Stomach (tissue), 9 donors: ENCODE measurements around the gene CLTC. TPM values are rescaled to one million over a fixed set of nuclear protein-coding genes. Genes with fewer than 3 reads are reported as not detected.

ENCODE experiments used
- DNase-seq, 2 donors: peaks; one replicate each; pipeline versions ENCODE4 v3.0.0 to v3.0.0-alpha.2; 2013 to 2019
- H3K27ac ChIP-seq, 5 donors: fragments of 200-600 bp in 4 of 5; sonication (generic) in 4 of 5; one replicate each; pipeline ENCODE4 v1.5.1; 2013 to 2019; ENCODE audit warnings: mild to moderate bottlenecking in 1 of 5, moderate library complexity in 1 of 5
- H3K27me3 ChIP-seq, 3 donors: fragments of 200-600 bp; sonication (generic); one replicate each; pipeline ENCODE4 v1.5.1; 2017 to 2019; ENCODE audit warnings: mixed run types in 1 of 3
- H3K36me3 ChIP-seq, 4 donors: fragments of 200-600 bp; sonication (generic); 1 replicate in 3 of 4; 2 replicates in 1 of 4; pipeline ENCODE4 v1.5.1; 2016 to 2019
- H3K4me1 ChIP-seq, 4 donors: fragments of 200-600 bp; sonication (generic); one replicate each; pipeline ENCODE4 v1.5.1; 2016 to 2019
- H3K4me3 ChIP-seq, 4 donors: fragments of 200-600 bp; sonication (generic) in 3 of 4; one replicate each; pipeline ENCODE4 v1.5.1; 2016 to 2019; ENCODE audit warnings: mild to moderate bottlenecking in 1 of 4
- H3K9me3 ChIP-seq, 4 donors: fragments of 200-600 bp; sonication (generic); one replicate each; pipeline ENCODE4 v1.5.1; 2016 to 2019
- EP300 ChIP-seq: sonication (generic); formaldehyde crosslinking; IDR thresholded peaks from one replicate; pipeline ENCODE4 v1.6.1; 2017; ENCODE audit warnings: antibody characterized with exemption
- POLR2A ChIP-seq, 4 donors: fragments of 450-650 bp; IDR thresholded peaks; one replicate each; pipeline ENCODE4 v1.6.1; 2016; ENCODE audit warnings: antibody characterized with exemption in 4 of 4, control low read depth in 2 of 4, mild to moderate bottlenecking in 1 of 4, moderate library complexity in 1 of 4
- POLR2AphosphoS5 ChIP-seq, 3 donors: sonication (generic); formaldehyde crosslinking; IDR thresholded peaks; one replicate each; pipeline ENCODE4 v1.6.1; 2016; ENCODE audit warnings: antibody characterized with exemption in 3 of 3
- WGBS, 5 donors: extraction: QIAGEN DNeasy Blood & Tissue Kit in 3 of 5; methylation state at CpG; one replicate each; pipeline versions ENCODE4 v1.1.5 to v1.1.7; 2013 to 2018; 5-methylcytosine and 5-hydroxymethylcytosine counted together
- intact Hi-C: fragments of 100-400 bp; cut with DNase I; formaldehyde crosslinking; loops from one replicate; pipeline ENCODE4 v1.15.1; 2023; ENCODE audit warnings: low total_unique reads
- polyA plus RNA-seq, 3 donors: library from polyadenylated mRNA; stranded (reverse); fragments of 200-250 nt; gene quantifications; one replicate each; pipeline ENCODE4 v1.2.3, GENCODE V29; 2013
- total RNA-seq, 5 donors: library from RNA; depleted of rRNA; stranded (reverse); fragments of >200 nt; gene quantifications; one replicate each; pipeline versions ENCODE4 v1.1.0 to v1.2.3, GENCODE V29; 2014 to 2016
- TF ChIP-seq, protein P1 (sequence below), 7 experiments: fragments of 450-650 bp in 4 of 7; fragments of 200-600 bp in 3 of 7; sonication (generic) in 3 of 7; IDR thresholded peaks; one replicate each; pipeline ENCODE4 v1.5.1; 2016 to 2019; ENCODE audit warnings: antibody characterized with exemption in 7 of 7, control low read depth in 2 of 7, mild to moderate bottlenecking in 1 of 7
- donor health status: healthy with polysubstance abuse.
- donor health status: Bipolar disorder and iron deficiency.
- donor health status: healthy.

The CLTC gene
- total and polyA plus RNA-seq, 8 donors: 38.5 to 363 (median 135) TPM

GRCh38 chr17:59671386-59671785 lies 51.7 kb downstream of the CLTC start:
- Histone ChIP-seq H3K4me3 (no peak overlapping the region), H3K9me3 (no peaks in the 10 kb centered on the region), H3K27me3 (no peaks in the 10 kb centered on the region), H3K4me1 (peaks cover 0 to 43% (median 22%) of the 10 kb centered on the region in 4 donors), H3K27ac (peak overlapping the region in 2 of 5 donors; percentile 18 to 24), H3K36me3 (peaks cover 36 to 94% (median 93%) of the 10 kb centered on the region in 4 donors)
- DNase-seq: no peak
- intact Hi-C loops: no loop called here
- TF ChIP-seq POLR2AphosphoS5 (IDR thresholded peaks at IDR 0.05): no peak
- TF ChIP-seq EP300: no peak
- no peak for TF ChIP-seq POLR2A (IDR thresholded peaks at IDR 0.05)
- TF ChIP-seq, protein P1, sequence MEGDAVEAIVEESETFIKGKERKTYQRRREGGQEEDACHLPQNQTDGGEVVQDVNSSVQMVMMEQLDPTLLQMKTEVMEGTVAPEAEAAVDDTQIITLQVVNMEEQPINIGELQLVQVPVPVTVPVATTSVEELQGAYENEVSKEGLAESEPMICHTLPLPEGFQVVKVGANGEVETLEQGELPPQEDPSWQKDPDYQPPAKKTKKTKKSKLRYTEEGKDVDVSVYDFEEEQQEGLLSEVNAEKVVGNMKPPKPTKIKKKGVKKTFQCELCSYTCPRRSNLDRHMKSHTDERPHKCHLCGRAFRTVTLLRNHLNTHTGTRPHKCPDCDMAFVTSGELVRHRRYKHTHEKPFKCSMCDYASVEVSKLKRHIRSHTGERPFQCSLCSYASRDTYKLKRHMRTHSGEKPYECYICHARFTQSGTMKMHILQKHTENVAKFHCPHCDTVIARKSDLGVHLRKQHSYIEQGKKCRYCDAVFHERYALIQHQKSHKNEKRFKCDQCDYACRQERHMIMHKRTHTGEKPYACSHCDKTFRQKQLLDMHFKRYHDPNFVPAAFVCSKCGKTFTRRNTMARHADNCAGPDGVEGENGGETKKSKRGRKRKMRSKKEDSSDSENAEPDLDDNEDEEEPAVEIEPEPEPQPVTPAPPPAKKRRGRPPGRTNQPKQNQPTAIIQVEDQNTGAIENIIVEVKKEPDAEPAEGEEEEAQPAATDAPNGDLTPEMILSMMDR (IDR thresholded peaks at IDR 0.05): no peak
- 85 to 95% (median 89%) methylated on average over 1 of the region's 1 CpG for WGBS, 5 donors

- peaks cover 52 to 98% (median 93%) of the 10 kb centered on the region in 4 donors for H3K36me3 ChIP-seq
- TF ChIP-seq POLR2A (IDR thresholded peaks at IDR 0.05): no peak
- TF ChIP-seq POLR2AphosphoS5 (IDR thresholded peaks at IDR 0.05): no peak
- TF ChIP-seq, protein P1 (IDR thresholded peaks at IDR 0.05): no peak
- TF ChIP-seq EP300: no peak
- no peak for DNase-seq
- no peak overlapping the region for H3K4me3 ChIP-seq
- WGBS, 5 donors: 63 to 76% (median 70%) methylated on average over 1 of the region's 1 CpG
- no peaks in the 10 kb centered on the region for H3K27me3 ChIP-seq
- no peak overlapping the region for H3K27ac ChIP-seq
- peaks cover 0 to 16% (median 10%) of the 10 kb centered on the region in 4 donors for H3K4me1 ChIP-seq
- no peaks in the 10 kb centered on the region for H3K9me3 ChIP-seq
- intact Hi-C loops: no loop called here
Observed at GRCh38 chr17:59675231-59675630, 55.5 kb downstream of the CLTC start.

DNA sequence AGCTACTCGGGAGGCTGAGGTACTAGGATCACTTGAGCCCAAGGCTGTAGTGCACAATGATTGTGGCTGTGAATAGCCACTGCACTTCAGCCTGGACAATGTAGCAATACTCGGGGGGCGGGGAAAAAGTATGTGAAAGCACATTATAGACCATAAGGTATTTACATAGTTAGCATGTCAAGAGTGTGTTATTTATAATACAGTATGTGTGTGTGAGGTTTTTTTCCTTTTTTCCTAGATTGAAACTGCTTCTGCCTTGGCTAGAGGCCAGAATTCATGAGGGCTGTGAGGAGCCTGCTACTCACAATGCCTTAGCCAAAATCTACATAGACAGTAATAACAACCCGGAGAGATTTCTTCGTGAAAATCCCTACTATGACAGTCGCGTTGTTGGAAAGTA lies 57.0 kb downstream of the CLTC start:
- no peak overlapping the region for H3K27ac ChIP-seq
- H3K9me3 ChIP-seq: no peaks in the 10 kb centered on the region
- DNase-seq: no peak
- TF ChIP-seq EP300: no peak
- TF ChIP-seq POLR2A (IDR thresholded peaks at IDR 0.05): no peak
- no peak for TF ChIP-seq POLR2AphosphoS5 (IDR thresholded peaks at IDR 0.05)
- TF ChIP-seq, protein P1 (IDR thresholded peaks at IDR 0.05): no peak
- H3K27me3 ChIP-seq: no peaks in the 10 kb centered on the region
- no peak overlapping the region for H3K4me3 ChIP-seq
- peaks cover 0 to under 1% (median under 1%) of the 10 kb centered on the region in 4 donors for H3K4me1 ChIP-seq
- WGBS, 5 donors: 80 to 88% (median 82%) methylated on average over 7 of the region's 7 CpGs
- intact Hi-C loops: no loop called here
- H3K36me3 ChIP-seq: peaks cover 67 to 99% (median 95%) of the 10 kb centered on the region in 4 donors

- 40 to 92% (median 44%) methylated on average over 2 of the region's 2 CpGs for WGBS, 5 donors
- H3K27me3 ChIP-seq: no peaks in the 10 kb centered on the region
- no peaks in the 10 kb centered on the region for H3K9me3 ChIP-seq
- H3K36me3 ChIP-seq: peaks cover 85 to 100% (median 100%) of the 10 kb centered on the region in 4 donors
- H3K4me3 ChIP-seq: no peak overlapping the region
- no peak overlapping the region for H3K27ac ChIP-seq
- TF ChIP-seq POLR2A (IDR thresholded peaks at IDR 0.05): no peak
- no peak for TF ChIP-seq EP300
- no peak for TF ChIP-seq POLR2AphosphoS5 (IDR thresholded peaks at IDR 0.05)
- TF ChIP-seq, protein P1 (IDR thresholded peaks at IDR 0.05): no peak
- no peaks in the 10 kb centered on the region for H3K4me1 ChIP-seq
- intact Hi-C loops: no loop called here
- DNase-seq: no peak
Observed at GRCh38 chr17:59678918-59679317, 59.2 kb downstream of the CLTC start.
